Erythroblast (primary cell): Measurements from ENCODE around the gene HAPSTR1.

Source experiments
- GATA1 ChIP-seq: IDR thresholded peaks from 2 replicates; pipeline ENCODE4 v1.6.1; 2011; ENCODE audit warnings: low read depth, mild to moderate bottlenecking, control low read depth, low read length, moderate library complexity
- POLR2A ChIP-seq: IDR thresholded peaks from 2 replicates; pipeline ENCODE4 v1.6.1; 2011; ENCODE audit warnings: mild to moderate bottlenecking, low read length

DNA sequence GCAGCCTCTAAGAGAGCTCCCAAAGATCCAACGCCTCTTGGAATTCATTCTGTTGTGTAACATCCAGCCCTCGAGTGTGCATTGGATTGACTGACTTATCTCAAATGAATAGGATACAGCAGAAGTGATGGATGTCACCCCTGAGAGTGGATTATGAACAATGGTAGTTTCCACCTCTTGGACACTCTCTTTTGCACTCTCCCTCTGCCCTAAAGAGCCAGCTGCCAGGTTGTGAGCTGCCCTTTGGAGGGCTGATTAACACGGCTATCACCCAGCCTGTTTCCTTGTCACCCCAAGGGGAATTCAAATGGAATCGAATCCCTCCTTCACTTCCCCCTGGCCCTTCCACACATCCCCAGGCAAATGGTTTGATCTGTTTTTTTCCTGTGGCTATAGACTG lies 21.2 kb upstream of the HAPSTR1 start:
- TF ChIP-seq POLR2A: no peak
- TF ChIP-seq GATA1: no peak
